Measurements from ENCODE around the gene ITFG2. TPM values are rescaled to one million over a fixed set of nuclear protein-coding genes. Genes with fewer than 3 reads are reported as not detected.

The ITFG2 gene
- total and polyA plus RNA-seq, 12 donors, result 10.4 to 30.3 (median 13.3) TPM

DNA sequence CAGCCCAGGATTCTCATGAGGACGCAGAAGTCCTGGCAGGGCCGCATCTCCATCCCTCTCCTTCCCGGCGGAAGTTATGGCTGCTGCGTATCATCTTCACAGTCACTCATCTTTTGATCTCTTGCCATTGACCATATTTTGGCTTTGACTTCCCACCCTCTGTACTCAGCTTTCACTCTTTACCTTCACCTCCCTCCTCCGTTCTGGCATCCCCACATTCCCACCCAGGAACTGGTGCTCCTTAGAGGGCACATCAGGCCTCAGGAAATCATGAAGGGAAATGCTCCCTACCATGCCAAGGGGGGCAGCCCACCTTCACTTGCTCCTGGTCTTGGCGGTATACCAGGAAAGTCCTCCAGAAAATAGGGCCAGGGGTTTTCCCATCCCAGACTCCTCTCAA, 43.1 kb downstream of the ITFG2 start:
- no peak for DNase-seq
- Histone ChIP-seq H3K4me1 (peaks cover 0 to 5% (median 0%) of the 10 kb centered on the region in 9 donors), H3K27ac (no peak overlapping the region), H3K36me3 (peaks cover 0 to 32% (median 0%) of the 10 kb centered on the region in 9 donors), H3K27me3 (no peaks in the 10 kb centered on the region), H3K4me3 (no peak overlapping the region), H3K9me3 (no peaks in the 10 kb centered on the region)
- no peak for ATAC-seq
- 96% methylated on average over 7 of the region's 7 CpGs for WGBS, 2 donors
- intact Hi-C loops (cut with DNase I), result loop anchor here in 8 of 10 donors (10.0 kb wide), 2 partner anchors 89 to 179 kb away; no protein-coding TSS in a partner anchor
- TF ChIP-seq, protein P1, sequence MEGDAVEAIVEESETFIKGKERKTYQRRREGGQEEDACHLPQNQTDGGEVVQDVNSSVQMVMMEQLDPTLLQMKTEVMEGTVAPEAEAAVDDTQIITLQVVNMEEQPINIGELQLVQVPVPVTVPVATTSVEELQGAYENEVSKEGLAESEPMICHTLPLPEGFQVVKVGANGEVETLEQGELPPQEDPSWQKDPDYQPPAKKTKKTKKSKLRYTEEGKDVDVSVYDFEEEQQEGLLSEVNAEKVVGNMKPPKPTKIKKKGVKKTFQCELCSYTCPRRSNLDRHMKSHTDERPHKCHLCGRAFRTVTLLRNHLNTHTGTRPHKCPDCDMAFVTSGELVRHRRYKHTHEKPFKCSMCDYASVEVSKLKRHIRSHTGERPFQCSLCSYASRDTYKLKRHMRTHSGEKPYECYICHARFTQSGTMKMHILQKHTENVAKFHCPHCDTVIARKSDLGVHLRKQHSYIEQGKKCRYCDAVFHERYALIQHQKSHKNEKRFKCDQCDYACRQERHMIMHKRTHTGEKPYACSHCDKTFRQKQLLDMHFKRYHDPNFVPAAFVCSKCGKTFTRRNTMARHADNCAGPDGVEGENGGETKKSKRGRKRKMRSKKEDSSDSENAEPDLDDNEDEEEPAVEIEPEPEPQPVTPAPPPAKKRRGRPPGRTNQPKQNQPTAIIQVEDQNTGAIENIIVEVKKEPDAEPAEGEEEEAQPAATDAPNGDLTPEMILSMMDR (IDR thresholded peaks at IDR 0.05), result no peak

DNA sequence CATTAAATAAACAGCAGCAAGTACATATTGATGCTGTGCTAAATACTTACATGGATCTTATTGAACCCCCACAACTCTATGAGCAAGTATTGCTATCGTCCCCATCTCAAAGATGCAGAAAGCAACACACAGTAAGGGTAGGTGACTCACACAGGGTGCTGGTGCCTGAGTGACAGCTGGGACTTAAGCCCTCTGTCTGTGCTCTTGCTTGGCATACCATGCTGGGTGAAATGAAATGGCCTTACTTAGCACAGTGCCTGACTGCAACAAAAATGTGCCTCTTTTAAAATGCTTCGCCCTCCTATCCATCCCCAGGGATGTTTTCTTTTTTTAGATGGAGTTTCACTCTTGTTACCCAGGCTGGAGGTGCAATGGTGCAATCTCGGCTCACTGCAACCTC, 43.6 kb downstream of the ITFG2 start:
- Histone ChIP-seq H3K27ac (no peak overlapping the region), H3K9me3 (no peaks in the 10 kb centered on the region), H3K4me3 (no peak overlapping the region), H3K36me3 (peaks cover 0 to 37% (median 0%) of the 10 kb centered on the region in 9 donors), H3K27me3 (no peaks in the 10 kb centered on the region), H3K4me1 (peaks cover 0 to 5% (median 0%) of the 10 kb centered on the region in 9 donors)
- ATAC-seq (no peak), DNase-seq (no peak)
- TF ChIP-seq, protein P1 (IDR thresholded peaks at IDR 0.05), result no peak
- 87 to 93% methylated on average over 3 of the region's 3 CpGs for WGBS, 2 donors
- intact Hi-C loops (cut with DNase I), result loop anchor here in 8 of 10 donors (10.0 kb wide), 2 partner anchors 89 to 179 kb away; no protein-coding TSS in a partner anchor

DNA sequence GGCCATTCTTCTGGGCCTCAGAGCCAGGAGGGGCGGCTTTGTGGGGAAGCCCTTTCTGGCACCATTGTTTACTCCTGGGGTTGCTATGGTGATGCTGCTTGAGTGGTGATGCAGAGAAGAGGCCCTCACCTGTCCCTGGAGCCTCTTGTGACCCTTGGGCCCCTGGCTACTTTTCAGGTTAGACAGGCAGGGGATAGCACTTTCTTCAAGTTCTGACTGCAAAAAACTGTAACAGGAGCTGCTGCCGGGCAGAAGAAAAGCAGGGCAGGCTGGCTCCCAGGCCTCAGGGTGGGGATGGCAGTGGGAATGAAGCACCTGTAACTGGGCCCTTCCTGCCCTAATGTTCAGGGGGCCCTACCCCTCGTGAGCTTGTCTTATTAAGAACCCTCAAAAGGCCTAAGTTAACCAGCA, 44.6 kb downstream of the ITFG2 start, which contains the start of gene TEX52:
TEX52 (minus strand) TSS at position 19 of the 411 bp plus-strand sequence; CDS start at position 6, 13 bp downstream.
- Histone ChIP-seq H3K9me3 (no peaks in the 10 kb centered on the region), H3K27ac (no peak within 1 kb of the TSS), H3K27me3 (no peaks in the 10 kb centered on the region), H3K4me3 (no peak within 1 kb of the TSS), H3K4me1 (peaks cover 0 to 5% (median 0%) of the 10 kb centered on the region in 9 donors), H3K36me3 (peaks cover 0 to 44% (median 0%) of the 10 kb centered on the region in 9 donors)
- WGBS, 2 donors, result 87 to 92% methylated on average over 3 of the region's 3 CpGs
- intact Hi-C loops (cut with DNase I), result loop anchor here in 8 of 10 donors (10.0 kb wide), 2 partner anchors 88 to 178 kb away; no protein-coding TSS in a partner anchor
- ATAC-seq, result no peak
- TF ChIP-seq, protein P1 (IDR thresholded peaks at IDR 0.05), result no peak
- no peak for DNase-seq

DNA sequence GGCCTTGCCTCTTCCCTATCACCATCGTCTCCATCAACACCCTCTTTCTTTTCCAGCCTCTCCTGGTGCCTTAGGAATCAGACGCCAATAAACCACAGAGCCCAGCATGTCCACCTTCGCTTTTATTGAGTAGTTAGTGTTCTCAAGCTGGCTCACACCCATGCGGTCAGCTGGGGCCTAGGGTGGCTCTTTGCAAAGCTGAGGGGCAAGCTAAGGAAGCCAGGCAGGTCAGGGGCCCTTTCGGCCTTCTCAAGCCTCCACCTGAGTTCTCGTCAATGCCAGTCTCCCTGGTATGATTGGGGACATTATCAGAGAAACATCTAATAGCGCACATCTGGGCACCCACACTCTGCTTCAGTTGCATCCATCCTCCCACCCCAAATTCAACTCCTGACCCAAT, 45.1 kb downstream of the ITFG2 start:
- 94 to 95% methylated on average over 7 of the region's 7 CpGs for WGBS, 2 donors
- intact Hi-C loops (cut with DNase I), result loop anchor here in 8 of 10 donors (10.0 kb wide), 2 partner anchors 87 to 177 kb away; no protein-coding TSS in a partner anchor

More for the DNA sequence above, 45.1 kb downstream of the ITFG2 start:
- peaks cover 0 to 49% (median 0%) of the 10 kb centered on the region in 9 donors for H3K36me3 ChIP-seq
- no peak for DNase-seq
- no peak for ATAC-seq
- no peak overlapping the region for H3K4me3 ChIP-seq
- no peak overlapping the region for H3K27ac ChIP-seq
- H3K4me1 ChIP-seq, result peaks cover 0 to 5% (median 0%) of the 10 kb centered on the region in 9 donors
- no peaks in the 10 kb centered on the region for H3K27me3 ChIP-seq
- no peaks in the 10 kb centered on the region for H3K9me3 ChIP-seq
- TF ChIP-seq, protein P1 (IDR thresholded peaks at IDR 0.05), result no peak

Data from heart right ventricle (tissue), 16 donors.